Heart left ventricle (tissue), 13 donors: ENCODE measurements around the gene SCYL1.

Experiments used
- CTCF ChIP-seq, 12 donors: fragments of 200-600 bp; sonication (generic) in 4 of 12; IDR thresholded peaks; one replicate each; pipeline versions ENCODE4 v1.5.0 to v1.8.0; 2018 to 2022; ENCODE audit warnings: antibody characterized with exemption in 12 of 12, mild to moderate bottlenecking in 5 of 12
- POLR2A ChIP-seq, 2 donors: fragments of 450-650 bp; IDR thresholded peaks; one replicate each; pipeline ENCODE4 v1.6.1; 2017; ENCODE audit warnings: antibody characterized with exemption in 2 of 2, mild to moderate bottlenecking in 2 of 2, moderate library complexity in 2 of 2
- donor health status: ischemic (EF 13 %, LVEDD 7.1; RV severe dilation, severe dysfunction).
- donor health status: DM: no; HTN: yes; CAD: no.
- donor health status: DM: no; HTN: no; CAD: no.
- donor health status: ischemic (EF 25% LVEDD 6.9; RV normal size, moderate dysfunction).
- donor health status: ischemic (EF 25% LVEDD 5.7; RV mildly dilated, moderate dysfunction).
- donor health status: ischemic (EF 35%, LVEDD 5.7; RV mildly dilated, moderate dysfunction).
- donor health status: nonischemic (EF 11% LVEDD 7.7; RV severe dilation, severe dysfunction).
- donor health status: DM: yes; HTN: yes; CAD: no.
- donor health status: PGD.
- donor health status: ischemic (EF 29% LVEDD 5.4; RV normal size, mild dysfunction).
- donor health status: nonischemic (EF 23%, LVEDD 6.1; RV moderate dilation, normal function).

- no peak for TF ChIP-seq CTCF (IDR thresholded peaks at IDR 0.05)
- no peak for TF ChIP-seq POLR2A (IDR thresholded peaks at IDR 0.05)
Observed at GRCh38 chr11:65576232-65576866, 51.5 kb downstream of the SCYL1 start.
